Keratinocyte (primary cell): ENCODE measurements around the gene PRKCA. TPM values are rescaled to one million over a fixed set of nuclear protein-coding genes. Genes with fewer than 3 reads are reported as not detected.

Source experiments
- DNase-seq: peaks from one replicate; pipeline ENCODE4 v3.0.0-alpha.2; 2011; ENCODE audit warnings: low read depth, missing footprints, low spot score
- FAIRE-seq: peaks from 2 replicates; lab custom pipeline; 2011; peaks lifted over from hg19 to GRCh38; lab: Jason Lieb, UNC
- H2AFZ ChIP-seq: 2 replicates; pipeline ENCODE4 v1.6.0; 2012; ENCODE audit warnings: low read length, control low read depth, inconsistent platforms; ENCODE audit not compliant: control insufficient read depth
- H3K27ac ChIP-seq: 2 replicates; pipeline ENCODE4 v1.5.1; 2011; ENCODE audit warnings: low read length; ENCODE audit not compliant: control insufficient read depth, insufficient read depth
- H3K27me3 ChIP-seq: 3 replicates; pipeline ENCODE4 v1.6.0; 2011; ENCODE audit warnings: low read length; ENCODE audit not compliant: control insufficient read depth, insufficient read depth; ENCODE audit errors: extremely low read depth
- H3K36me3 ChIP-seq, 2 experiments: 2 replicates in 1 of 2; 3 replicates in 1 of 2; pipeline ENCODE4 v1.5.1; 2011; ENCODE audit warnings: low read length in 2 of 2, mild to moderate bottlenecking in 1 of 2; ENCODE audit not compliant: control insufficient read depth in 2 of 2, insufficient read depth in 2 of 2; ENCODE audit errors: extremely low read depth in 1 of 2
- H3K4me1 ChIP-seq: 3 replicates; pipeline ENCODE4 v1.5.1; 2011; ENCODE audit warnings: low read length; ENCODE audit not compliant: control insufficient read depth, insufficient read depth; ENCODE audit errors: extremely low read depth
- H3K4me2 ChIP-seq: 3 replicates; pipeline ENCODE4 v1.6.0; 2011; ENCODE audit warnings: low read depth, low read length; ENCODE audit not compliant: control insufficient read depth, insufficient read depth; ENCODE audit errors: extremely low read depth
- H3K4me3 ChIP-seq, 3 experiments: fragments of 200-600 bp in 1 of 3; sonication (generic) in 1 of 3; 2 replicates in 2 of 3; 3 replicates in 1 of 3; pipeline ENCODE4 v1.5.1; 2011 to 2016; ENCODE audit warnings: low read length in 3 of 3, mild to moderate bottlenecking in 3 of 3, control low read depth in 2 of 3, inconsistent platforms in 1 of 3, low read depth in 1 of 3, mixed read lengths in 1 of 3, mixed run types in 1 of 3, moderate library complexity in 1 of 3; ENCODE audit not compliant: control insufficient read depth in 2 of 3, insufficient read depth in 2 of 3; ENCODE audit errors: extremely low read depth in 1 of 3
- H3K79me2 ChIP-seq: 2 replicates; pipeline ENCODE4 v1.6.0; 2012; ENCODE audit warnings: low read length; ENCODE audit not compliant: control insufficient read depth, insufficient read depth
- H3K9ac ChIP-seq: 3 replicates; pipeline ENCODE4 v1.6.0; 2011; ENCODE audit warnings: low read length; ENCODE audit not compliant: control insufficient read depth, insufficient read depth; ENCODE audit errors: extremely low read depth
- H3K9me1 ChIP-seq: 3 replicates; pipeline ENCODE4 v1.6.0; 2011; ENCODE audit warnings: low read length; ENCODE audit not compliant: control insufficient read depth, insufficient read depth; ENCODE audit errors: extremely low read depth
- H3K9me3 ChIP-seq: 2 replicates; pipeline ENCODE4 v1.5.1; 2012; ENCODE audit warnings: low read depth, low read length; ENCODE audit not compliant: control insufficient read depth
- H4K20me1 ChIP-seq: 3 replicates; pipeline ENCODE4 v1.6.0; 2011; ENCODE audit warnings: low read length; ENCODE audit not compliant: control insufficient read depth, insufficient read depth; ENCODE audit errors: extremely low read depth
- EZH2 ChIP-seq: IDR thresholded peaks from one replicate; pipeline ENCODE4 v1.6.1; 2012; ENCODE audit warnings: inconsistent platforms, mild to moderate bottlenecking, low read length, moderate library complexity
- dilution Hi-C: fragments of 300-500 bp; cut with MboI; formaldehyde crosslinking; loops from one replicate; pipeline ENCODE4 v1.7.0; 2020; ENCODE audit warnings: low sequenced_read_pairs; ENCODE audit not compliant: extremely low pct_ligation_motif_present
- polyA plus RNA-seq, 5 experiments: library from polyadenylated mRNA; depleted of rRNA in 3 of 5; stranded (reverse) in 3 of 5; stranded (forward) in 1 of 5; unstranded in 1 of 5; fragments of >200 nt; gene quantifications; 1 replicate in 1 of 5; 2 replicates in 3 of 5; 3 replicates in 1 of 5; pipeline versions ENCODE4 v1.2.1 to v1.2.3, GENCODE V29; 2011 to 2012; ENCODE audit warnings: missing spikeins in 2 of 5, low read depth in 1 of 5, low replicate concordance in 1 of 5
- TF ChIP-seq, protein P1 (sequence below), 3 experiments: IDR thresholded peaks in 1 of 3; conservative IDR thresholded peaks in 1 of 3; optimal IDR thresholded peaks in 1 of 3; 2 replicates in 2 of 3; 3 replicates in 1 of 3; pipeline versions ENCODE3 to v1.5.1; 2011; ENCODE audit warnings: low read length in 3 of 3, mild to moderate bottlenecking in 3 of 3, moderate library complexity in 2 of 3, control low read depth in 1 of 3, inconsistent platforms in 1 of 3; ENCODE audit not compliant: insufficient read depth in 2 of 3; ENCODE audit errors: extremely low read depth in 1 of 3

PRKCA gene
- polyA plus RNA-seq, 1 donor (not counting 4 experiments of a cell fraction or from before 2014, with no cell fraction given) = 3.6 TPM

DNA sequence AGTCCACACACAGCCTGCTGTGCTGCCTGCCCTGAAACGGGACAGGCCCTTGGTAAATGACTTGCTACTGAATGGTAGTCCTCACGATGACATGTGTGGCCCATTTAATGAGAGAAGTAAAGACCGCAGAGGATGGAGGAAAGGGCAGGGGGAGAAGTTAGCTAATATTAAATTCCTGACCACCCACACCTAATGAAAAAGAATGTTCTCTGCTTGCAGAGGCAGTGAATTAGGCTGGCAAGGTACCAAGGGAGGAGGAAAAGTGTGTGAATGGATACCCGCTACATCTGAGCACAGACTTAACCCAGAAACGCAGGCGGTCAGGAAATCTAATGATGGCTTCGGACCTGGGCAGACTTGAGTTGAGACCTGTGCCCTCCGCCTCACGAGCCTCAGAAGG, 141.2 kb downstream of the PRKCA start:
- FAIRE-seq (no peak), DNase-seq (no peak)
- H3K79me2 ChIP-seq = no peaks in the 10 kb centered on the region
- no peak for TF ChIP-seq EZH2
- TF ChIP-seq, protein P1, sequence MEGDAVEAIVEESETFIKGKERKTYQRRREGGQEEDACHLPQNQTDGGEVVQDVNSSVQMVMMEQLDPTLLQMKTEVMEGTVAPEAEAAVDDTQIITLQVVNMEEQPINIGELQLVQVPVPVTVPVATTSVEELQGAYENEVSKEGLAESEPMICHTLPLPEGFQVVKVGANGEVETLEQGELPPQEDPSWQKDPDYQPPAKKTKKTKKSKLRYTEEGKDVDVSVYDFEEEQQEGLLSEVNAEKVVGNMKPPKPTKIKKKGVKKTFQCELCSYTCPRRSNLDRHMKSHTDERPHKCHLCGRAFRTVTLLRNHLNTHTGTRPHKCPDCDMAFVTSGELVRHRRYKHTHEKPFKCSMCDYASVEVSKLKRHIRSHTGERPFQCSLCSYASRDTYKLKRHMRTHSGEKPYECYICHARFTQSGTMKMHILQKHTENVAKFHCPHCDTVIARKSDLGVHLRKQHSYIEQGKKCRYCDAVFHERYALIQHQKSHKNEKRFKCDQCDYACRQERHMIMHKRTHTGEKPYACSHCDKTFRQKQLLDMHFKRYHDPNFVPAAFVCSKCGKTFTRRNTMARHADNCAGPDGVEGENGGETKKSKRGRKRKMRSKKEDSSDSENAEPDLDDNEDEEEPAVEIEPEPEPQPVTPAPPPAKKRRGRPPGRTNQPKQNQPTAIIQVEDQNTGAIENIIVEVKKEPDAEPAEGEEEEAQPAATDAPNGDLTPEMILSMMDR (optimal IDR thresholded peaks at IDR 0.05 in 1 of 3, IDR thresholded peaks at IDR 0.05 in 1 of 3, conservative IDR thresholded peaks at IDR 0.05 in 1 of 3; ENCODE audit: extremely low read depth in 1 of 3, insufficient read depth in 2 of 3, low read length in 3 of 3) = no peak
- dilution Hi-C loops = no loop called here
- H3K36me3 ChIP-seq = no peaks in the 10 kb centered on the region
- peaks cover 16% of the 10 kb centered on the region for H3K4me1 ChIP-seq
- no peak overlapping the region for H3K4me3 ChIP-seq
- no peaks in the 10 kb centered on the region for H4K20me1 ChIP-seq
- H3K9me3 ChIP-seq = peaks cover 2% of the 10 kb centered on the region
- no peaks in the 10 kb centered on the region for H3K27me3 ChIP-seq
- H3K27ac ChIP-seq = no peak overlapping the region
- H2AFZ ChIP-seq = no peak overlapping the region
- H3K4me2 ChIP-seq = no peak overlapping the region
- H3K9me1 ChIP-seq = no peaks in the 10 kb centered on the region
- H3K9ac ChIP-seq = no peak overlapping the region

DNA sequence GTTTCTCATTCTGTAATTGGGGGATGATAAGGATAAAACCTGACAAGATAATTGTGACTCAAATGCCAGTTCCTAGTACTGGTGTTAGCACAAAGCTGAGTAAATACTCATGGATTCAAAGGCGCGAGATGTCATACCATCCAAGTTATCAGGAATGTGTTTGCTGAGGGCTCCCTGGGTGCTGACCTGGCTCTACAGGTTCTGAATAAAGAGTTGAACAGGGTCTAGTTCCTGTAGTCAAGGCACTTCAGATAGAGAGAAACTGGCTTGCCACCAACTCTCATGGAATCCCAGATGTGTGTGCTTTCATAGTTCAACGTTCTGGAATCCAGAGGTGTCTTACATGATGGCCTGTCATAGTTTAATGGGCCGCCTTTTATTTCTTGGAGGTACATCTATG, 141.6 kb downstream of the PRKCA start:
- FAIRE-seq = no peak
- Histone ChIP-seq H3K27ac (no peak overlapping the region), H3K9me3 (peaks cover 2% of the 10 kb centered on the region), H3K4me3 (no peak overlapping the region), H3K9me1 (no peaks in the 10 kb centered on the region), H3K9ac (no peak overlapping the region), H3K27me3 (no peaks in the 10 kb centered on the region), H4K20me1 (no peaks in the 10 kb centered on the region), H2AFZ (no peak overlapping the region), H3K79me2 (no peaks in the 10 kb centered on the region), H3K4me2 (no peak overlapping the region), H3K36me3 (no peaks in the 10 kb centered on the region), H3K4me1 (peaks cover 16% of the 10 kb centered on the region)
- dilution Hi-C loops = no loop called here
- TF ChIP-seq, protein P1 (optimal IDR thresholded peaks at IDR 0.05 in 1 of 3, IDR thresholded peaks at IDR 0.05 in 1 of 3, conservative IDR thresholded peaks at IDR 0.05 in 1 of 3; ENCODE audit: extremely low read depth in 1 of 3, insufficient read depth in 2 of 3, low read length in 3 of 3) = no peak
- no peak for TF ChIP-seq EZH2
- no peak for DNase-seq
